Colonic mucosa (tissue), 4 donors: ENCODE data around the gene ACOT2. TPM values are rescaled to one million over a fixed set of nuclear protein-coding genes. Genes with fewer than 3 reads are reported as not detected.
"Not testable (repeated sequence)": the region's sequence is repeated elsewhere in the genome, so short reads cannot be mapped to it uniquely, and the experiment has no call there.

ENCODE experiments used
- DNase-seq: peaks from one replicate; pipeline ENCODE4 v3.0.0-alpha.2; 2020
- H3K27ac ChIP-seq: fragments of 200-600 bp; one replicate; pipeline ENCODE4 v1.8.0; 2021
- H3K27me3 ChIP-seq: fragments of 200-600 bp; one replicate; pipeline ENCODE4 v1.8.0; 2021
- H3K36me3 ChIP-seq: fragments of 200-600 bp; one replicate; pipeline ENCODE4 v1.8.0; 2021
- H3K4me1 ChIP-seq: fragments of 200-600 bp; one replicate; pipeline ENCODE4 v1.8.0; 2021; ENCODE audit warnings: mild to moderate bottlenecking
- H3K4me3 ChIP-seq: fragments of 200-600 bp; one replicate; pipeline ENCODE4 v1.8.0; 2021
- H3K9ac ChIP-seq, 2 donors: one replicate each; pipeline ENCODE4 v1.7.0; 2013; ENCODE audit warnings: control low read depth in 2 of 2, low read depth in 2 of 2, low read length in 2 of 2
- H3K9me3 ChIP-seq: fragments of 200-600 bp; one replicate; pipeline ENCODE4 v1.8.0; 2021
- intact Hi-C: fragments of 100-400 bp; cut with DNase I; formaldehyde crosslinking; loops from one replicate; pipeline ENCODE4 v1.14.1; 2022
- total RNA-seq, 2 donors: library from RNA; stranded (reverse); fragmentation: NEBNext Ultra II Directional in 1 of 2; extraction: Animal tissue kit (Norgen Biotek cat#: 25700) in 1 of 2; gene quantifications; one replicate each; pipeline ENCODE4 v1.2.1, GENCODE V29; 2021
- TF ChIP-seq, protein P1 (sequence below): fragments of 200-600 bp; IDR thresholded peaks from one replicate; pipeline ENCODE4 v1.8.0; 2022; ENCODE audit warnings: antibody characterized with exemption, mild to moderate bottlenecking
- donor health status: healthy.
- donor health status: DM: no; HTN: no; CAD: no.
- donor health status: DM: no; HTN: no; CAD: no.

Gene ACOT2
- total RNA-seq, 2 donors from 2014 or later, result 24.3 to 44.2 TPM

DNA sequence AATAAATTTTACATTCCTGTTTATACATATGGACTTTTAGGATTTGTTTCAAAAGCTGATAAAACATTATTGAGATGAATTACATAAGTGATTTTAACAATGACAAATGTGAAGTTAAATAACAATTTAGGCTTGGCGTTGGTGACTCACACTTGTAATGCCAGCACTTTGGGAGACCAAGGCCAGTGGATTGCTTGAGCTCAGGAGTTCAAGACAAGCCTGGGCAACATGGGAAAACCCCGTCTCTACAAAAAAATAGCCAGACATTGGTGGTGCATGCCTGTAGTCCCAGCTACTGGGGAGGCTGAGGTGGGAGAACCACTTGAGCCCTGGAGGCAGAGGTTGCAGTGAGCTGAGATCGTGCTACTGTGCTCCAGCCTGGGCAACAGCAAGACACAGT lies 7.4 kb downstream of the ACOT2 start:
- TF ChIP-seq, protein P1, sequence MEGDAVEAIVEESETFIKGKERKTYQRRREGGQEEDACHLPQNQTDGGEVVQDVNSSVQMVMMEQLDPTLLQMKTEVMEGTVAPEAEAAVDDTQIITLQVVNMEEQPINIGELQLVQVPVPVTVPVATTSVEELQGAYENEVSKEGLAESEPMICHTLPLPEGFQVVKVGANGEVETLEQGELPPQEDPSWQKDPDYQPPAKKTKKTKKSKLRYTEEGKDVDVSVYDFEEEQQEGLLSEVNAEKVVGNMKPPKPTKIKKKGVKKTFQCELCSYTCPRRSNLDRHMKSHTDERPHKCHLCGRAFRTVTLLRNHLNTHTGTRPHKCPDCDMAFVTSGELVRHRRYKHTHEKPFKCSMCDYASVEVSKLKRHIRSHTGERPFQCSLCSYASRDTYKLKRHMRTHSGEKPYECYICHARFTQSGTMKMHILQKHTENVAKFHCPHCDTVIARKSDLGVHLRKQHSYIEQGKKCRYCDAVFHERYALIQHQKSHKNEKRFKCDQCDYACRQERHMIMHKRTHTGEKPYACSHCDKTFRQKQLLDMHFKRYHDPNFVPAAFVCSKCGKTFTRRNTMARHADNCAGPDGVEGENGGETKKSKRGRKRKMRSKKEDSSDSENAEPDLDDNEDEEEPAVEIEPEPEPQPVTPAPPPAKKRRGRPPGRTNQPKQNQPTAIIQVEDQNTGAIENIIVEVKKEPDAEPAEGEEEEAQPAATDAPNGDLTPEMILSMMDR, result no peak
- H3K9ac ChIP-seq, result no peak overlapping the region
- intact Hi-C loops, result no loop called here

DNA sequence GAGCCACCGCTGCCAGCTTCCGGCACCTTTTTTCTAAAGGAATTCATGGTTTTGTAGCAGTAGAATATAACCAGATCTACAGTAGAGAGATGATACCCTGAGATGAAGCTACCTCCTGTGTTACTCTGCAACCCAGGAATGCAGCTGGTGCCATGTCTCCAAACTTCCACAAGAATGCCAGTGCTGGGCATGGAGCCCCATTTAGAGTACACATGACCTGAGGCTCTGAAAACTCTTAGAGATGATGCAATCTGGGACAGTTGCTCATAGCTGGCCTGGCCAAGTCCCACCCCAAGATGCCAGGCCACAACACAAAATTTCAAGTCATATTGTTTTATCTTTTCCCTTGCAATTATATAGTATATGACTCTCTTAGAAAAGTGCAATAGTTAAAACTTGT lies 8.2 kb downstream of the ACOT2 start:
- H3K9ac ChIP-seq, H3K27ac ChIP-seq, H3K4me3 ChIP-seq, H3K4me1 ChIP-seq, DNase-seq, intact Hi-C loops, H3K36me3 ChIP-seq, H3K9me3 ChIP-seq, H3K27me3 ChIP-seq: not testable (repeated sequence)

More for the DNA sequence above, 7.4 kb downstream of the ACOT2 start:
- Histone ChIP-seq H3K4me3 (no peak overlapping the region), H3K27me3 (no peaks in the 10 kb centered on the region), H3K27ac (no peak overlapping the region), H3K9me3 (no peaks in the 10 kb centered on the region), H3K36me3 (no peaks in the 10 kb centered on the region), H3K4me1 (no peaks in the 10 kb centered on the region)
- DNase-seq, result no peak

DNA sequence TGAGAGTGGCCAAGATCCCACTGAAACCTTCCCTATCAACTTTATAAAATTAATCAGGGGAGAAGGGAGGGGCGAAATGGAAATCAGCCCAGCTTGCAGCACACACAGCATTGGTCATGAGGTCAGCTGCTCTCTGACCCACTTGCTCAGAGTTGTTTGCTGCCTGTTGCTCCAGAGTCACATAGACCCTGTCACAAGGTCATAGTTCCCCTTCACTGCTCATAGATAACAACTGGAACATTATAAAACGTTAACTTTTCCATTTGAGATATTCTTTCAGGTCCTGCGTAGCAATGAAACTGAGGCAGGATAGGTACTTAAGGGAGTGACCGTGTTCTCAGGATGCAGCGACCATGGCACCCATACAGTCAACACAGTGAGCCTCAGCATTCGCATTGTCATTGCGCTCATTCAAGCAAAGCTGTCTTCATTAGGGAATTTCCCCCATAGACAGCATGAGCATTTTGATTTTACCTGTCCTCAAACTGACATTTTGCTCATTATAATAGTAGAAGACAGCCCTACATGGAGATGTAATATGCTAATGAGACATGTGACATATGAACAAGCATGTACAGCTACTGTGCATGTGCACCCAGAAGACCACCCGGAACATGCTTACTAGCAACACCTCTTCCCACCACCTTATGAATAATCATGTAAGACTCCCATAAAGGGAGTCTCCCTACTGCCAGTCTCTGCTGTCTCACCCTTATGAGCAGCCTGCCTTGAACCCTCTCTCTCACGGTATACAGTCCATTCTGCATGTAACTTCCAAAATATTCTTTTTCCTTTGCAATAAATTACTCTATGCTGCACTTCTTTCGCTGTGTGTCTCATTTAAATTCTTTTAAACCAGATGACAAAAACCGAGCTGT lies 13.3 kb downstream of the ACOT2 start:
- H3K4me1 ChIP-seq, H3K27ac ChIP-seq, H3K4me3 ChIP-seq, H3K36me3 ChIP-seq, H3K9ac ChIP-seq, DNase-seq, H3K27me3 ChIP-seq, intact Hi-C loops, H3K9me3 ChIP-seq: not testable (repeated sequence)

DNA sequence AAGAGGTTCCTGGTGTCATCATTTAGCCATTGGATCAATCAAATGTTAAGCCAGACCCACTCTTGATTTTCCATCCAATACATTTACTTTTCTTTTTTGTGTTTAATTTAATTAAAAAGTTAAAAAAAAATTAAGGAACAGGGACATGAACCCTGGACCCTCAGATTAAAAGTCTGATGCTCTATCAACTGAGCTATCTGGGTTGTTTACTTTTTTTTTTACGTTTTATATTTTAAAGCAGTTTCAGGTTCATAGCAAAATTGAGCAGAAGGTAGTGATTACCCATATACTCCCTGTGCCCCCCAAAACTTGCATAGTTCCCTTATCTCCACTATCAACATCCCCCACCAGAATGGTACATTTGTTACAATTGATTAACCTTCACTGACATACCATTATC lies 19.7 kb downstream of the ACOT2 start:
- TF ChIP-seq, protein P1, result no peak
- Histone ChIP-seq H3K36me3 (no peaks in the 10 kb centered on the region), H3K27ac (no peak overlapping the region), H3K9ac (no peak overlapping the region), H3K4me1 (no peaks in the 10 kb centered on the region), H3K9me3 (no peaks in the 10 kb centered on the region), H3K27me3 (no peaks in the 10 kb centered on the region), H3K4me3 (no peak overlapping the region)
- DNase-seq, result no peak
- intact Hi-C loops, result no loop called here

DNA sequence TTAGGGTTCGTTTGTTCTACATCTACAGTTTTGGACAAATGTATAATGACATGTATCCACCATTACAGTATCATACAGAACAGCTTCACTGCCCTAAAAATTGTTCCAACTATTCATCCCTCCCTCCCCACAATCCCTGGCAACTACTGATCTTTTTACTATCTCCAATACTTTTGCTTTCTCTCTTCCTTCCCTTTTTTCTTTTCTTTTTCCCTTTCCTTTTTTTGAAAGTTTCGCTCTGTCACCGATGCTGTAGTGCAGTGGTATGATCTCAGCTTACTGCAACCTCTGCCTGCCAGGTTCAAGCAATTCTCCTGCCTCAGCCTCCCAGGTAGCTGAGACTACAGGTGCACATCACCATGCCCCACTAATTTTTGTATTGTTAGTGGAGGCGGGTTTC lies 20.1 kb downstream of the ACOT2 start:
- intact Hi-C loops, result no loop called here
- Histone ChIP-seq H3K4me3 (no peak overlapping the region), H3K27ac (no peak overlapping the region), H3K4me1 (no peaks in the 10 kb centered on the region), H3K27me3 (no peaks in the 10 kb centered on the region), H3K9me3 (no peaks in the 10 kb centered on the region), H3K9ac (no peak overlapping the region), H3K36me3 (no peaks in the 10 kb centered on the region)
- no peak for DNase-seq
- TF ChIP-seq, protein P1, result no peak

DNA sequence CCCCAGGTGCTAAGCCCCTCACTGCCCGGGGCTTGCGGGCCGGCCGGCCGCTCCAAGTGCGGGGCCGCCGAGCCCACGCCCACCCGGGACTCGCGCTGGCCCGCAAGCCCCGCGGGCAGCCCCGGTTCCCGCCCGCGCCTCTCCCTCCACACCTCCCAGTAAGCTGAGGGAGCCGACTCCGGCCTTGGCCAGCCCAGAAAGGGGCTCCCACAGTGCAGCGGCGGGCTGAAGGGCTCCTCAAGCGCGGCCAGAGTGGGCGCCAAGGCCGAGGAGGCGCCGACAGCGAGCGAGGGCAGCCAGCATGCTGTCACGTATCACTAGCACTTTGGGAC lies 21.6 kb downstream of the ACOT2 start:
- H3K36me3 ChIP-seq, H3K4me1 ChIP-seq, H3K9ac ChIP-seq, H3K9me3 ChIP-seq, DNase-seq, H3K27me3 ChIP-seq, H3K27ac ChIP-seq, H3K4me3 ChIP-seq, intact Hi-C loops: not testable (repeated sequence)

DNA sequence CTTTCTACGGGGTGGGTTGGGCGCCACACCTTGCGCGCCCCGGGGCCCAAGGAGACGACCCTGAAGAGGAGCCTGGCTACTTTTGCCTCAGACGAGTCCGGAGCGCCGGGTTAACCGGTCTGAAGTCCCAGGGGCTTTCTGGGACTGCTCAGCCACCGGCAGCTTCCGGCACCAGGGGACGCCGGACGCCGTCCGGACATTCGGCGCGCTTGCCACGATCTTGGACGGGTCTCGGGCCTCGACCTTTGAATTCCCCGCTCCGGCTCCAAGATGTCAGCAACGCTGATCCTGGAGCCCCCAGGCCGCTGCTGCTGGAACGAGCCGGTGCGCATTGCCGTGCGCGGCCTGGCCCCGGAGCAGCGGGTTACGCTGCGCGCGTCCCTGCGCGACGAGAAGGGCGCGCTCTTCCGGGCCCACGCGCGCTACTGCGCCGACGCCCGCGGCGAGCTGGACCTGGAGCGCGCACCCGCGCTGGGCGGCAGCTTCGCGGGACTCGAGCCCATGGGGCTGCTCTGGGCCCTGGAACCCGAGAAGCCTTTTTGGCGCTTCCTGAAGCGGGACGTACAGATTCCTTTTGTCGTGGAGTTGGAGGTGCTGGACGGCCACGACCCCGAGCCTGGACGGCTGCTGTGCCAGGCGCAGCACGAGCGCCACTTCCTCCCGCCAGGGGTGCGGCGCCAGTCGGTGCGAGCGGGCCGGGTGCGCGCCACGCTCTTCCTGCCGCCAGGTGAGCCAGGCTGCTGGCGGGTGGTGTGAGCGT lies 22.9 kb downstream of the ACOT2 start, which contains the start of gene ACOT4:
Gene ACOT4, plus strand, starts transcription at position 184 of the 760 bp plus-strand sequence. Its CDS starts 87 bp downstream, at position 271.
- TF ChIP-seq, protein P1, result peak; percentile 20
- DNase-seq, result peak; percentile 39
- intact Hi-C loops, result no loop called here
- Histone ChIP-seq H3K4me3 (peak within 1 kb of the TSS; percentile 44), H3K27ac (no peak within 1 kb of the TSS), H3K27me3 (no peaks in the 10 kb centered on the region), H3K4me1 (no peaks in the 10 kb centered on the region), H3K36me3 (no peaks in the 10 kb centered on the region), H3K9me3 (no peaks in the 10 kb centered on the region), H3K9ac (peak within 1 kb of the TSS; percentile 69 to 74)
